DND-41 (cell line): Measurements from ENCODE around the gene ALB.

Source experiments
- ATAC-seq: fragments of 200-7000 bp; cut with Tn5 transposase; 3 replicates; pipeline ENCODE4 v1.9.1; 2021; ENCODE audit warnings: low read depth; ENCODE audit not compliant: insufficient read depth
- DNase-seq: peaks from one replicate; pipeline ENCODE4 v3.0.0-alpha.2; 2020
- H2AFZ ChIP-seq: 2 replicates; pipeline ENCODE4 v1.6.0; 2012; ENCODE audit warnings: low read depth, low read length
- H3K27ac ChIP-seq: 2 replicates; pipeline ENCODE4 v1.5.1; 2012; ENCODE audit warnings: low read length, inconsistent platforms
- H3K27me3 ChIP-seq: fragments of 200-600 bp; sonication (generic); 2 replicates; pipeline ENCODE4 v1.6.0; 2012; ENCODE audit warnings: low read length, mild to moderate bottlenecking, inconsistent platforms; ENCODE audit not compliant: insufficient read depth, poor library complexity
- H3K36me3 ChIP-seq: 2 replicates; pipeline ENCODE4 v1.5.1; 2012; ENCODE audit warnings: low read length, inconsistent platforms; ENCODE audit not compliant: insufficient read depth
- H3K4me1 ChIP-seq: 2 replicates; pipeline ENCODE4 v1.5.1; 2012; ENCODE audit warnings: mild to moderate bottlenecking, low read length; ENCODE audit not compliant: insufficient read depth
- H3K4me2 ChIP-seq: 2 replicates; pipeline ENCODE4 v1.6.0; 2012; ENCODE audit warnings: mild to moderate bottlenecking, moderate library complexity, low read length, inconsistent platforms; ENCODE audit not compliant: insufficient read depth
- H3K4me3 ChIP-seq, 2 experiments: fragments of 200-600 bp in 1 of 2; shearing (Covaris generic) in 1 of 2; 2 replicates each; pipeline ENCODE4 v1.5.1; 2012 to 2016; ENCODE audit warnings: inconsistent platforms in 2 of 2, low read length in 2 of 2, mild to moderate bottlenecking in 2 of 2, low read depth in 1 of 2, moderate library complexity in 1 of 2
- H3K79me2 ChIP-seq: 2 replicates; pipeline ENCODE4 v1.6.0; 2012; ENCODE audit warnings: low read length, inconsistent platforms; ENCODE audit not compliant: insufficient read depth
- H3K9ac ChIP-seq: 2 replicates; pipeline ENCODE4 v1.6.0; 2012; ENCODE audit warnings: low read depth, mild to moderate bottlenecking, inconsistent platforms, low read length, moderate library complexity
- H3K9me3 ChIP-seq: 2 replicates; pipeline ENCODE4 v1.5.1; 2012; ENCODE audit warnings: low read length, moderate library complexity, mild to moderate bottlenecking, inconsistent platforms; ENCODE audit not compliant: insufficient read depth, severe bottlenecking
- H4K20me1 ChIP-seq: 2 replicates; pipeline ENCODE4 v1.6.0; 2012; ENCODE audit warnings: low read length; ENCODE audit not compliant: insufficient read depth
- CTCF ChIP-seq: IDR thresholded peaks from 2 replicates; pipeline ENCODE4 v1.5.1; 2012; ENCODE audit warnings: borderline replicate concordance, low read length, moderate library complexity, mild to moderate bottlenecking; ENCODE audit not compliant: poor library complexity, severe bottlenecking; ENCODE audit errors: extremely low read depth
- EZH2 ChIP-seq: IDR thresholded peaks from 3 replicates; pipeline ENCODE4 v1.6.1; 2012; ENCODE audit warnings: borderline replicate concordance, low read depth, mild to moderate bottlenecking, moderate library complexity, low read length, inconsistent platforms; ENCODE audit not compliant: severe bottlenecking

ALB gene

GRCh38 chr4:73445383-73446335 is 41.6 kb downstream of the ALB start:
- no peak for ATAC-seq
- Histone ChIP-seq H3K4me2 (no peak overlapping the region), H3K9me3 (no peaks in the 10 kb centered on the region)

GRCh38 chr4:73446336-73446938 is 42.4 kb downstream of the ALB start:
- H3K79me2 ChIP-seq, result no peaks in the 10 kb centered on the region
- no peak overlapping the region for H2AFZ ChIP-seq
- ATAC-seq (peak; percentile 89), DNase-seq (peak; percentile 18)
- no peak for TF ChIP-seq EZH2
- TF ChIP-seq CTCF, result peak; percentile 87
- H3K4me1 ChIP-seq, result no peaks in the 10 kb centered on the region
- no peaks in the 10 kb centered on the region for H3K36me3 ChIP-seq
- no peak overlapping the region for H3K9ac ChIP-seq
- H4K20me1 ChIP-seq, result no peaks in the 10 kb centered on the region
- H3K4me2 ChIP-seq, result no peak overlapping the region
- no peak overlapping the region for H3K27ac ChIP-seq
- no peak overlapping the region for H3K4me3 ChIP-seq
- no peaks in the 10 kb centered on the region for H3K27me3 ChIP-seq
- H3K9me3 ChIP-seq, result no peaks in the 10 kb centered on the region

More at GRCh38 chr4:73445383-73446335, 41.6 kb downstream of the ALB start:
- DNase-seq, result no peak
- Histone ChIP-seq H3K79me2 (no peaks in the 10 kb centered on the region), H3K4me1 (no peaks in the 10 kb centered on the region), H3K4me3 (no peak overlapping the region), H3K27ac (no peak overlapping the region), H4K20me1 (no peaks in the 10 kb centered on the region), H3K36me3 (no peaks in the 10 kb centered on the region), H3K27me3 (no peaks in the 10 kb centered on the region), H2AFZ (no peak overlapping the region), H3K9ac (no peak overlapping the region)
- TF ChIP-seq CTCF (no peak), EZH2 (no peak)

- Histone ChIP-seq H3K27me3 (no peaks in the 10 kb centered on the region), H3K9me3 (no peaks in the 10 kb centered on the region), H3K4me2 (no peak overlapping the region), H3K27ac (no peak overlapping the region), H3K4me1 (no peaks in the 10 kb centered on the region), H2AFZ (no peak overlapping the region), H3K79me2 (no peaks in the 10 kb centered on the region), H3K9ac (no peak overlapping the region), H3K36me3 (no peaks in the 10 kb centered on the region), H4K20me1 (no peaks in the 10 kb centered on the region), H3K4me3 (no peak overlapping the region)
- no peak for DNase-seq
- ATAC-seq, result no peak
- TF ChIP-seq EZH2, result no peak
- no peak for TF ChIP-seq CTCF
Observed at GRCh38 chr4:73447671-73448070, 43.6 kb downstream of the ALB start.
